ENCODE data around the gene ANXA6. TPM values are rescaled to one million over a fixed set of nuclear protein-coding genes. Genes with fewer than 3 reads are reported as not detected.

ANXA6 gene
- polyA plus RNA-seq, 1 of the 3 experiments (the other 2 are of a cell fraction), result 87.5 TPM

- TF ChIP-seq PBX3 (IDR thresholded peaks at IDR 0.05) (no peak), TEAD4 (IDR thresholded peaks at IDR 0.05; ENCODE audit: borderline replicate concordance, insufficient read depth) (no peak), EP300 (IDR thresholded peaks at IDR 0.05; ENCODE audit: borderline replicate concordance in 1 of 2, low read depth in 1 of 2, low read length in 1 of 2) (no peak), RFX5 (IDR thresholded peaks at IDR 0.05; ENCODE audit: low read length) (no peak), FOXM1 (IDR thresholded peaks at IDR 0.05; ENCODE audit: low read depth) (no peak)
These were observed 3.8 kb downstream of the ANXA6 start (continued) for GRCh38 chr5:151153766-151154272.

- H3K4me2 ChIP-seq, result no peak overlapping the region
- H4K20me1 ChIP-seq (ENCODE audit: insufficient read depth), result peaks cover 9% of the 10 kb centered on the region; the same call in 1 of the 2 replicates
- no peaks in the 10 kb centered on the region for H3K27me3 ChIP-seq (ENCODE audit: insufficient read depth)
- ChIA-PET CTCF (interaction anchor here (1.8 to 4.7 kb wide), 3 partner anchors 12 to 104 kb away, joined by 4 to 24 read pairs (median 8); no protein-coding TSS in a partner anchor), POLR2A (no interaction called here)
- H3K9ac ChIP-seq, result no peak overlapping the region
- DNase-seq, result no peak
- no peaks in the 10 kb centered on the region for H3K36me3 ChIP-seq (replicated peaks in 1 of 2; ENCODE audit: control insufficient read depth in 1 of 2, insufficient read depth in 2 of 2, low read length in 1 of 2)
- no peak overlapping the region for H3K4me3 ChIP-seq (ENCODE audit: low read depth in 2 of 2, low read length in 1 of 2)
- no peak overlapping the region for H3K27ac ChIP-seq (ENCODE audit: low read depth in 2 of 2, low read length in 1 of 2)
- no peak overlapping the region for H2AFZ ChIP-seq (ENCODE audit: low read depth)
- TF ChIP-seq NRF1 (IDR thresholded peaks at IDR 0.05; ENCODE audit: low read depth, low read length) (no peak), FOXM1 (IDR thresholded peaks at IDR 0.05; ENCODE audit: low read depth) (no peak), USF1 (IDR thresholded peaks at IDR 0.05; ENCODE audit: borderline replicate concordance, low read depth) (no peak), RXRA (IDR thresholded peaks at IDR 0.05; ENCODE audit: borderline replicate concordance, low read depth) (no peak), IRF3 (IDR thresholded peaks at IDR 0.05; ENCODE audit: low read depth, low read length) (no peak), NFIC (IDR thresholded peaks at IDR 0.05; ENCODE audit: borderline replicate concordance) (no peak), FOXJ3 (CRISPR knock-in tag; IDR thresholded peaks at IDR 0.05) (no peak)
- no peaks in the 10 kb centered on the region for H3F3A ChIP-seq (replicated peaks; ENCODE audit: insufficient read depth)
- H3K4me1 ChIP-seq (ENCODE audit: control insufficient read depth in 1 of 2, insufficient read depth in 2 of 2, low read depth in 1 of 2, low read length in 1 of 2), result peaks cover 31 to 47% of the 10 kb centered on the region in 2 experiments; a peak in 2 of 4 replicates
- 96% methylated on average over 3 of the region's 3 CpGs for WGBS (ENCODE audit: low lambda C conversion rate)
- H3K9me2 ChIP-seq, result no peaks in the 10 kb centered on the region
- peaks cover 61% of the 10 kb centered on the region for H3K79me2 ChIP-seq (ENCODE audit: insufficient read depth)
- no peaks in the 10 kb centered on the region for H3K9me3 ChIP-seq
These were observed 4.3 kb downstream of the ANXA6 start for GRCh38 chr5:151153300-151153699.

GRCh38 chr5:151151793-151152192, 5.8 kb downstream of the ANXA6 start:
- peaks cover 56% of the 10 kb centered on the region for H3K79me2 ChIP-seq (ENCODE audit: insufficient read depth)
- TF ChIP-seq CHD2 (IDR thresholded peaks at IDR 0.05; ENCODE audit: low read length, partially characterized antibody) (no peak), TCF12 (IDR thresholded peaks at IDR 0.05) (no peak), USF2 (IDR thresholded peaks at IDR 0.05; ENCODE audit: borderline replicate concordance, low read depth, low read length) (no peak), POLR2AphosphoS5 (IDR thresholded peaks at IDR 0.05; ENCODE audit: low read depth, low read length) (no peak), GABPA (IDR thresholded peaks at IDR 0.05; ENCODE audit: low read depth) (no peak), RFX5 (IDR thresholded peaks at IDR 0.05; ENCODE audit: low read length) (no peak), USF1 (IDR thresholded peaks at IDR 0.05; ENCODE audit: borderline replicate concordance, low read depth) (no peak), NFIC (IDR thresholded peaks at IDR 0.05; ENCODE audit: borderline replicate concordance) (no peak), EZH2phosphoT487 (IDR thresholded peaks at IDR 0.05; ENCODE audit: borderline replicate concordance, low read depth) (no peak), FOXJ3 (CRISPR knock-in tag; IDR thresholded peaks at IDR 0.05) (no peak), TAF1 (IDR thresholded peaks at IDR 0.05; ENCODE audit: borderline replicate concordance, low read depth, low read length) (no peak)

More at GRCh38 chr5:151151793-151152192, 5.8 kb downstream of the ANXA6 start:
- no peak overlapping the region for H3K9ac ChIP-seq
- H3K4me3 ChIP-seq (ENCODE audit: low read depth in 2 of 2, low read length in 1 of 2), result no peak overlapping the region
- peaks cover 30 to 39% of the 10 kb centered on the region in 2 experiments; a peak in 2 of 4 replicates for H3K4me1 ChIP-seq (ENCODE audit: control insufficient read depth in 1 of 2, insufficient read depth in 2 of 2, low read depth in 1 of 2, low read length in 1 of 2)
- no peaks in the 10 kb centered on the region for H3F3A ChIP-seq (replicated peaks; ENCODE audit: insufficient read depth)
- H3K27ac ChIP-seq (ENCODE audit: low read depth in 2 of 2, low read length in 1 of 2), result no peak overlapping the region; a peak in 1 of 4 replicates
- WGBS (ENCODE audit: low lambda C conversion rate), result 87% methylated on average over 5 of the region's 5 CpGs
- no peak overlapping the region for H2AFZ ChIP-seq (ENCODE audit: low read depth)
- no peaks in the 10 kb centered on the region for H3K9me3 ChIP-seq
- peaks cover 14% of the 10 kb centered on the region; the same call in 1 of the 2 replicates for H4K20me1 ChIP-seq (ENCODE audit: insufficient read depth)
- H3K4me2 ChIP-seq, result no peak overlapping the region
- ChIA-PET CTCF (interaction anchor here (1.7 to 4.7 kb wide), 5 partner anchors 13 to 103 kb away, joined by 3 to 24 read pairs (median 7); no protein-coding TSS in a partner anchor), POLR2A (no interaction called here)
- H3K36me3 ChIP-seq (replicated peaks in 1 of 2; ENCODE audit: control insufficient read depth in 1 of 2, insufficient read depth in 2 of 2, low read length in 1 of 2), result peaks cover 0 to 6% of the 10 kb centered on the region in 2 experiments
- no peaks in the 10 kb centered on the region for H3K27me3 ChIP-seq (ENCODE audit: insufficient read depth)
- DNase-seq, result no peak
- H3K9me2 ChIP-seq, result no peaks in the 10 kb centered on the region

Measured in SK-N-SH (cell line).